Measurements from ENCODE around the gene DHDDS. TPM values are rescaled to one million over a fixed set of nuclear protein-coding genes. Genes with fewer than 3 reads are reported as not detected.

Gene DHDDS
- total and polyA plus RNA-seq, 2 of the 13 experiments (the other 11 are each of a cell fraction or from before 2014, with no cell fraction given): 18.9 to 28.3 TPM

DNA sequence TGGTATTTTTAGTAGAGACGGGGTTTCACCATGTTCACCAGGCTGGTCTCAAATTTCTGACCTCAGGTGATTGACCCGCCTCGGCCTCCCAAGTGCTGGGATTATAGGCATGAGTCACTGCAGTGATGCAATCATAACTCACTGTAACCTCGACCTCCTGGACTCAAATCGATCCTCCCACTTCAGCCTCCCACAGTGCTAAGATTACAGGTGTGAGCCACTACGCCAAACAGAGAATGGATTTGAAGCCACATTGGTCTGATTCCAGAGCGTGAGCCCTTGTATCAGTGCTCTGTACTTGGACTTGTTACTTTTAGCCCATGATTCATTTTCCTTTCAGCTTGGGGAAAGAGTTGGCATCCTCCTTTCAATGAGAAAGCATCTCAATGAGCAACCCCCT lies 44.7 kb upstream of the DHDDS start (continued):
- TF ChIP-seq TCF7L2 (IDR thresholded peaks at IDR 0.05; ENCODE audit: low read depth, low read length): no peak
- TF ChIP-seq ZBTB3 (CRISPR knock-in tag; IDR thresholded peaks at IDR 0.05; ENCODE audit: borderline replicate concordance, low read depth): no peak
- no peak for TF ChIP-seq ARHGAP35 (CRISPR knock-in tag; IDR thresholded peaks at IDR 0.05; ENCODE audit: borderline replicate concordance)
- TF ChIP-seq NR1H2 (CRISPR knock-in tag; IDR thresholded peaks at IDR 0.05; ENCODE audit: borderline replicate concordance, low read depth): no peak
- TF ChIP-seq ZNF773 (CRISPR knock-in tag; IDR thresholded peaks at IDR 0.05; ENCODE audit: borderline replicate concordance): no peak
- TF ChIP-seq, protein P1, sequence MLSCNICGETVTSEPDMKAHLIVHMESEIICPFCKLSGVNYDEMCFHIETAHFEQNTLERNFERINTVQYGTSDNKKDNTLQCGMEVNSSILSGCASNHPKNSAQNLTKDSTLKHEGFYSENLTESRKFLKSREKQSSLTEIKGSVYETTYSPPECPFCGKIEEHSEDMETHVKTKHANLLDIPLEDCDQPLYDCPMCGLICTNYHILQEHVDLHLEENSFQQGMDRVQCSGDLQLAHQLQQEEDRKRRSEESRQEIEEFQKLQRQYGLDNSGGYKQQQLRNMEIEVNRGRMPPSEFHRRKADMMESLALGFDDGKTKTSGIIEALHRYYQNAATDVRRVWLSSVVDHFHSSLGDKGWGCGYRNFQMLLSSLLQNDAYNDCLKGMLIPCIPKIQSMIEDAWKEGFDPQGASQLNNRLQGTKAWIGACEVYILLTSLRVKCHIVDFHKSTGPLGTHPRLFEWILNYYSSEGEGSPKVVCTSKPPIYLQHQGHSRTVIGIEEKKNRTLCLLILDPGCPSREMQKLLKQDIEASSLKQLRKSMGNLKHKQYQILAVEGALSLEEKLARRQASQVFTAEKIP (CRISPR knock-in tag; IDR thresholded peaks at IDR 0.05; ENCODE audit: borderline replicate concordance): no peak
- no peak for TF ChIP-seq ZNF572 (CRISPR knock-in tag; IDR thresholded peaks at IDR 0.05)
- TF ChIP-seq POLR2A (IDR thresholded peaks at IDR 0.05; ENCODE audit: insufficient read depth in 1 of 2, low read depth in 2 of 2, low read length in 2 of 2): no peak
- TF ChIP-seq ZBTB1 (CRISPR knock-in tag; IDR thresholded peaks at IDR 0.05; ENCODE audit: borderline replicate concordance): no peak
- TF ChIP-seq, protein P2, sequence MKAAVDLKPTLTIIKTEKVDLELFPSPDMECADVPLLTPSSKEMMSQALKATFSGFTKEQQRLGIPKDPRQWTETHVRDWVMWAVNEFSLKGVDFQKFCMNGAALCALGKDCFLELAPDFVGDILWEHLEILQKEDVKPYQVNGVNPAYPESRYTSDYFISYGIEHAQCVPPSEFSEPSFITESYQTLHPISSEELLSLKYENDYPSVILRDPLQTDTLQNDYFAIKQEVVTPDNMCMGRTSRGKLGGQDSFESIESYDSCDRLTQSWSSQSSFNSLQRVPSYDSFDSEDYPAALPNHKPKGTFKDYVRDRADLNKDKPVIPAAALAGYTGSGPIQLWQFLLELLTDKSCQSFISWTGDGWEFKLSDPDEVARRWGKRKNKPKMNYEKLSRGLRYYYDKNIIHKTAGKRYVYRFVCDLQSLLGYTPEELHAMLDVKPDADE (CRISPR knock-in tag; IDR thresholded peaks at IDR 0.05): no peak
- no peak for TF ChIP-seq RFXAP (CRISPR knock-in tag; IDR thresholded peaks at IDR 0.05; ENCODE audit: borderline replicate concordance)
- peak; percentile 84 for TF ChIP-seq WIZ (CRISPR knock-in tag; IDR thresholded peaks at IDR 0.05)
- no peak for TF ChIP-seq ZNF703 (CRISPR knock-in tag; IDR thresholded peaks at IDR 0.05; ENCODE audit: borderline replicate concordance)
- no peak for TF ChIP-seq ZNF883 (CRISPR knock-in tag; IDR thresholded peaks at IDR 0.05; ENCODE audit: not compliant biosample characterization)
- TF ChIP-seq SPEN (CRISPR knock-in tag; IDR thresholded peaks at IDR 0.05; ENCODE audit: low read depth): peak; percentile 81; the same call in 1 of the 2 replicates
- no peak for TF ChIP-seq ZNF761 (CRISPR knock-in tag; conservative IDR thresholded peaks at IDR 0.05)
- no peak for TF ChIP-seq ZNF749 (CRISPR knock-in tag; IDR thresholded peaks at IDR 0.05; ENCODE audit: borderline replicate concordance)
- no peak for TF ChIP-seq HNRNPL (IDR thresholded peaks at IDR 0.05; ENCODE audit: low read depth, low read length)
- no peak for TF ChIP-seq ZNF296 (CRISPR knock-in tag; conservative IDR thresholded peaks at IDR 0.05)
- TF ChIP-seq FOSL2 (CRISPR knock-in tag; IDR thresholded peaks at IDR 0.05): peak; percentile 100
- no peak for TF ChIP-seq ZNF569 (CRISPR knock-in tag; IDR thresholded peaks at IDR 0.05; ENCODE audit: borderline replicate concordance)
- TF ChIP-seq ZNF468 (CRISPR knock-in tag; IDR thresholded peaks at IDR 0.05): no peak
- TF ChIP-seq, protein P3, sequence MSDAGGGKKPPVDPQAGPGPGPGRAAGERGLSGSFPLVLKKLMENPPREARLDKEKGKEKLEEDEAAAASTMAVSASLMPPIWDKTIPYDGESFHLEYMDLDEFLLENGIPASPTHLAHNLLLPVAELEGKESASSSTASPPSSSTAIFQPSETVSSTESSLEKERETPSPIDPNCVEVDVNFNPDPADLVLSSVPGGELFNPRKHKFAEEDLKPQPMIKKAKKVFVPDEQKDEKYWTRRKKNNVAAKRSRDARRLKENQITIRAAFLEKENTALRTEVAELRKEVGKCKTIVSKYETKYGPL (CRISPR knock-in tag; IDR thresholded peaks at IDR 0.05): no peak; the same call in 1 of the 2 replicates
- no peak for TF ChIP-seq IKZF4 (CRISPR knock-in tag; IDR thresholded peaks at IDR 0.05; ENCODE audit: borderline replicate concordance, low read depth, not compliant biosample characterization)
- TF ChIP-seq, protein P4, sequence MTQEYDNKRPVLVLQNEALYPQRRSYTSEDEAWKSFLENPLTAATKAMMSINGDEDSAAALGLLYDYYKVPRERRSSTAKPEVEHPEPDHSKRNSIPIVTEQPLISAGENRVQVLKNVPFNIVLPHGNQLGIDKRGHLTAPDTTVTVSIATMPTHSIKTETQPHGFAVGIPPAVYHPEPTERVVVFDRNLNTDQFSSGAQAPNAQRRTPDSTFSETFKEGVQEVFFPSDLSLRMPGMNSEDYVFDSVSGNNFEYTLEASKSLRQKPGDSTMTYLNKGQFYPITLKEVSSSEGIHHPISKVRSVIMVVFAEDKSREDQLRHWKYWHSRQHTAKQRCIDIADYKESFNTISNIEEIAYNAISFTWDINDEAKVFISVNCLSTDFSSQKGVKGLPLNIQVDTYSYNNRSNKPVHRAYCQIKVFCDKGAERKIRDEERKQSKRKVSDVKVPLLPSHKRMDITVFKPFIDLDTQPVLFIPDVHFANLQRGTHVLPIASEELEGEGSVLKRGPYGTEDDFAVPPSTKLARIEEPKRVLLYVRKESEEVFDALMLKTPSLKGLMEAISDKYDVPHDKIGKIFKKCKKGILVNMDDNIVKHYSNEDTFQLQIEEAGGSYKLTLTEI (CRISPR knock-in tag; conservative IDR thresholded peaks at IDR 0.05): no peak
- TF ChIP-seq DMAP1 (CRISPR knock-in tag; IDR thresholded peaks at IDR 0.05): peak; percentile 40; the same call in 1 of the 2 replicates
- TF ChIP-seq, protein P5, sequence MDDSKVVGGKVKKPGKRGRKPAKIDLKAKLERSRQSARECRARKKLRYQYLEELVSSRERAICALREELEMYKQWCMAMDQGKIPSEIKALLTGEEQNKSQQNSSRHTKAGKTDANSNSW (CRISPR knock-in tag; IDR thresholded peaks at IDR 0.05; ENCODE audit: borderline replicate concordance): no peak
